ENCODE data around the gene MYB.

Gene MYB

DNA sequence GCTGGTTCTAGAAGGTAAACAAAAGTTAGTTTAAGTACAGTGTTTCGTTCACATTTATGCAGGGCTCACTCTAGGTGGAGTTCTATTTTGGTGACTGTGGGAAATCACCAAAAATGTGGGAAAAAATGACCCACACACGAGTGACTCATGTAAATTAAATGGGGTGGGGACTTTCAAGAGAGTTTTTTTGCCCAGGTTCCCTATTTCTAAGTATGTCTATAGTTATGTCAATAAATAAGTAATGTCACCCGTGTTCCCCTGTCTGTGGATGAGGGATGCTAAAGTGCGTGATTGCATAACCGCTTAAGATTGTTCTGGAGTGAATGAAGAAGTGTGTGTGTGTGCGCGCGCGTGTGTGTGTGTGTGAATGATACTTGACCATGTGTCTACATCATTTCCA, 69.1 kb downstream of the MYB start:
- DNase-seq (ENCODE audit: low read depth in 1 of 2, low spot score in 1 of 2) = no peak

DNA sequence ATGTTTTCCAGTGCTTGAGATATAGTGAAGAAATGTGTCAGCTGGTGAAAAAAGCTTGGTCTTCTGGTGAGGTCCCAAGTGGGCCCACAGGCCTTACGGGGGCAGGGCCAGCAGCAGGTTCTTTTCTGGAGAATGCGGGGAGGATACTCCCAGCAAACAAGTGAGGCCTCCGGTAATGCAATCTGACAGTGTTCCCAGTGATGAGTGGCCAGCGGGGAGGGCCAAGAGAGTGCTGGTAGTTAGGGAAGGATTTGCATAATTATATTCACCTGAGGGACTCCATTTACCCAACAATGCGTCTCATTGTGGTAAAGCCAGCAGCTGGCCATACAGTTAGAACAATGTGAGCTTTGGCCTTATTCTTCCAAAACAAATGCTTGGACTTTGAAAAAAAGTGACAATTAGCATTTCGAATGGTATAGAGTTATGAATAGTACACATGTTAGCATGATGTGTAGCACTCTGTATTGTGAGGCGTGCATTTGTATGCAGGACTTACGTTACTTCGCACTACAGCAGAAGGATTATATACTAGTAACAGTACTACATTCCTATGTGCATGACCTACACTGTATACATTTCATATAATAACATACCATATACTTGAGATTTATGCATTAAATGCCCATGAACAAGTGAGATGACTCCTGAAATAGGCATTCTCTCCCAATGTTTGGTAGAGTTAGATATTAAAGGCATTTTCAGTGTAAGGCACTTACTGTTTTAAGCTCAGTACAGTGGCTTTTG, 69.8 kb downstream of the MYB start:
- no peak for DNase-seq (ENCODE audit: low read depth in 1 of 2, low spot score in 1 of 2)

DNA sequence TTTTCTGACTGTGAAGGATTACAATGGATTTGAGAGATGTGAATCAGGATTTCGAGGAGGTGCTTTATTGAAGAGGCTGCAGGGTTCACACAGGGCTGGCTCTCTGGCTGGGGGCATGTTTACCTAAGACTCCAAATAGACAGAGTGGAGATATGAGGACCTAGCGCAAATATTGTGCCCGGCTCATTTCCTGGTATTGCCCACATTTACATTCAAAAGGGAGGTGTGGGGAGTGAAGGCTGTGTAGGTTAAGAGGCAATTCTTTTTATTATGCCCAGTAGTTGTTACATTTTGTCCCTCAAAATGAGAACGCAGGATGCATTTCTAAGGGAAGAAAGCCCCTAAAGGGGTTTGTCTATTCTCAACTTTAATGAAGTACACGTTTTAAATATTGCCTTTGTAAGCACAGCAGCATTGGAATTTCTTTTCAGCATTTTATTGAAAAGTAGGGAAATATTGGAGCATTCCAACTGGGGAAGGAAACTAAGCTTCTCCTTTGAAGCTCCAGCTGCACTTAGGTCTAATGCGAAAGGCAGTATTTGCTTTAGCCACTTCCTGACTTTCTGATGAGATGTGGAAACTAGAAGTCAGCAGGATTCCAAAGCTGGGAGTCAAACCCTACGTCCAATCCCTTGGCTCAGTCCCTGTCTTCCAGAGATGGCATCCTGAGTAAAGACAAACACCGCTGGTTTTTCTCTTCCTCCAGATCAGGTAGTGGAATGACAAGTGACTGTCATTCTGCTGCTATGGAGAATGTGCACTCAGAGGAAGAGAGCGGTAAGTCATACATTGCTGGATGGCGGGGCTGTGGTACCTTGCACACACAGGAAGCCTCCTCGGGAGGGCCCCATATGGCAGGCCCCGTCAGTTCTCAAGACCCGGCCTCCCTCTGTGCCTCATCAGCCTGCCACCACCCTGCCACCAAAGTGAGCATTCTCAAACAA, 70.7 kb downstream of the MYB start:
- no peak for DNase-seq (ENCODE audit: low read depth in 1 of 2, low spot score in 1 of 2)

- no peak for DNase-seq (ENCODE audit: low read depth in 1 of 2, low spot score in 1 of 2)
These were observed 73.4 kb downstream of the MYB start for GRCh38 chr6:135254471-135254870.

GRCh38 chr6:135256866-135257265, 75.8 kb downstream of the MYB start:
- no peak for DNase-seq (ENCODE audit: low read depth in 1 of 2, low spot score in 1 of 2)

DNA sequence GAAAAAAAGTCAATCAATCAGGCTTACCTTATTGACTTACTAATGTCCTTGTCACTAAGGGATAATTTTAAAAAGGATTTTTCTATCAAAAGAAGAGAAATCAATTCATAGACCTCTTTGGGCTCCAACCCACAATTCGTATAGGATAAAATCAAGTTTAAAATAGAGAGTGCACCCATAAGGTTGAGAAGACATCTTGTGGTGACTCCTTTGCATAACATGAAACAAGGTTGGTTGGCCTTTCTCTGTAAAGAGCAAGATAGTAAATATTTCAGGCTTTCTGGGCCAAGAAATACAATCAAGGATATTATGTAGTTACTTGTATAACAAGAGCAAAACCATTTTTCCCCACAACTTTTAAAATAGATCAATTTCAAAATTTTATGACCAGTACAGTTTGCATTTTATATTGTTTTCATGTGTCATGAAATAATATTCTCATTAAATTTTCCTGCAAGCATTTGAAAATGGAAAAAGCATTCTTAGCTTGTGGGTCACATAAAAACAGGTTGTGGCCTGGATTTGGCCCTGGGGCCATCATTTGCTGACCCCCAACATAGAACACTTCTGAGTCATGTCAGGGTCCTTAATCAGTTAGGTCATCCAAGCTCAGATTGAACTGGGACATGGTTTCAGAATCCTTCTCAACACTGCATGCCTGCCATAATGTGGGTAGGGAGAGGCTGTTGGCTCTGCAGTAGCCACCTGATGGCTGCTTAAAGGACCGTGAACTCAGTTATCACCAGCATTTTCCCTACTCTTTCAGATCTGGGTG, 76.7 kb downstream of the MYB start:
- no peak for DNase-seq (ENCODE audit: low read depth in 1 of 2, low spot score in 1 of 2)

GRCh38 chr6:135258970-135259369, 77.9 kb downstream of the MYB start:
- DNase-seq (ENCODE audit: low read depth in 1 of 2, low spot score in 1 of 2) = no peak

DNA sequence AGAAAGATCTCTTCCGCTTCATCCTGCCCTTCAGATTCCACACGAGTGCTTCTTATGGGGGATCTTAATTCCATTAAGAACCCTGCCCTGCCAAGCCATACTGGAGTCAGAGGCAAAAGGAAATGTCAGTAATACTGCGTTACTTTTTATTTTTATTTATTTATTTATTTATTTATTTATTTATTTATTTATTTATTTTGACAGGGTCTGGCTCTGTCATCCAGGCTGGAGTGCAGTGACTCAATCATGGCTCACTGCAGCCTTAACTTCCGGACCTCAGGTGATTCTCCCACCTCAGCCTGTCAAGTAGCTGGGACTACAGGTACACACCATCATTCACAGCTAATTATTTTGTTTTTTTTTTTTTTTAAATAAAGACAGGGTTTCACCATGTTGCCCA, 79.5 kb downstream of the MYB start:
- DNase-seq (ENCODE audit: low read depth in 1 of 2, low spot score in 1 of 2) = no peak

- DNase-seq (ENCODE audit: low read depth in 1 of 2, low spot score in 1 of 2) = no peak
These were observed 81.0 kb downstream of the MYB start for GRCh38 chr6:135261872-135262725.

- no peak for DNase-seq (ENCODE audit: low read depth in 1 of 2, low spot score in 1 of 2)
These were observed 84.2 kb downstream of the MYB start for GRCh38 chr6:135265278-135265677.

GRCh38 chr6:135266675-135267074, 85.6 kb downstream of the MYB start:
- DNase-seq (ENCODE audit: low read depth in 1 of 2, low spot score in 1 of 2) = no peak

DNA sequence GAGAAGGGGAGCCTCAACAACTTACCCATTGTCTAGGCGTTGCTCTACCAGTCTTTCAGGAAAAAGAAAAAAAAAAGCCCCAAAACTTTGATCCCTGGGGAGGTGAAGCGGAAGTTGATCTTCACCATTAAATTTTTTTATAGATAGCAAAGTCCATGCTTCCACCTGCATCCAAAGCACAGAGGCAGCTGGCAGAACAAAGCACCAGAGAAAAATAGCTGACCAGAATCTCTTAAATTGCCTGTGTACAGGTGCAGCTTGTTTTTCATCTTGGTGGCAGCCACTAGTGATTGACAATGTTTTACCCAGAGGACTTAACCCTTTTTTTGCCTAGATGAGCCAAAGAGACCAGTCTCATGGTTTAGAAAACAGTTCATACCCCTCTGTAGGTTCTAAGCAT, 86.0 kb downstream of the MYB start:
- no peak for DNase-seq (ENCODE audit: low read depth in 1 of 2, low spot score in 1 of 2)

GRCh38 chr6:135268263-135268662, 87.2 kb downstream of the MYB start:
- no peak for DNase-seq (ENCODE audit: low read depth in 1 of 2, low spot score in 1 of 2)

DNA sequence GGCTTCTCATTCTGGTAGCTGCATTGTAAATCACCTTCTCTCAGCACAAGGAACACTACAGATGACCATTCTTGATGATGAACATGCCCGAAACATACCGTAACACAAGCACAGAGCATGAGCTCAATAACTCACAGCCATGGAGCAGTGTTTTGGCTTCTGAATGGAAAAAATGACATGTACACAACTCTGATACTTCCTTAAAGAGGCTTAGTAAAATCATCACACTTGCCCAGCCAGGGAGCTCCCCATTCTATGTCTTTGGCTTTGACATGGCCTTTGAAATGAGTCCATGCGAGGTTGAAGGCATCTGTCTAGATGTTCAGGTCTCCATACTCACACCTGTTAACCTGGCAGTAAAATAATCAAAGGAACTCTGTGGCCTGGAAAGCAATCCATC, 87.6 kb downstream of the MYB start:
- no peak for DNase-seq (ENCODE audit: low read depth in 1 of 2, low spot score in 1 of 2)

Measured in activated T-helper 1 cell treated with anti-CD3 and anti-CD28 coated beads, Interleukin-2, amount 50 U/mL, for 16 hours (primary cell).